Non-pigmented ciliary epithelial cell (primary cell): ENCODE data around the gene SLC7A14.

ENCODE experiments used
- DNase-seq: peaks from one replicate; pipeline ENCODE4 v3.0.0-alpha.2; 2010; ENCODE audit warnings: low read depth

SLC7A14 gene

DNA sequence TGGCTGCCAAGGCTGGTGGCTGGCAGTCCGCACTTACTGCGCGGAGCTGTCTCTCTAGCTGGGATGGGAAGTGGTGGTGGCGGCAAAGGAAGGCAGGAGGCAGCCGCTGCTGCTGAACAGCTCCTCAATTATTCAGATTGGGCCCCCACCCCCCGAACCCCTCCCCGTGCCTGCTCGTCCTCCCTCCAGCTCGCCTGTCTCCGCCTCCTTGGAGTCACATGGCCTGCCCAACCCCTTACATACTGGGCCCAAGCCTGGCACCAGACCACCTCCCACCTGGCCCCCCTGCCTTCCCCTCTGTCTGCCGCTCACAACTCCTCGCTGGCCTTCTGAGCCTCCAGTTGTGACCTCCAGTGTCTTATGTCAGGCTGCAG is at the start of gene SLC7A14:
TSS of gene SLC7A14 (minus strand) at position 139 of the 374 bp plus-strand sequence. CDS start 59,139 bp downstream, outside the sequence.
- DNase-seq: no peak

DNA sequence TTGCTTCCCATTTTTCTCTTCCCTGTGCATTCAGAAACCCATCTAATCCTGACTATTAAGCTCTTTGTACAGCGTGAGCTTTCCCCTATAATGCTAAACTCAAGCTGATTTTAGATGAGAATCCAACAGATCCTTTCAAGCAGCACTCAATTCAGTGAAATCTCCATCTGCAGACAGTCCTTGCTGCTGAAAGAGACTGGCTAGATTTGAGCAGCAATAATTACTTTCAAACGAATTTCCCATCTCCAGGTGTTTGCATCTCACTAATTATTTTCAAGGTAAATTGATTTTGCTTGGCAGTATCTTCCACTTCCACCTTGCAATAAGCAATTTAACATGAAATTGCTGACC is 49.5 kb upstream of the SLC7A14 start:
- DNase-seq: no peak

DNA sequence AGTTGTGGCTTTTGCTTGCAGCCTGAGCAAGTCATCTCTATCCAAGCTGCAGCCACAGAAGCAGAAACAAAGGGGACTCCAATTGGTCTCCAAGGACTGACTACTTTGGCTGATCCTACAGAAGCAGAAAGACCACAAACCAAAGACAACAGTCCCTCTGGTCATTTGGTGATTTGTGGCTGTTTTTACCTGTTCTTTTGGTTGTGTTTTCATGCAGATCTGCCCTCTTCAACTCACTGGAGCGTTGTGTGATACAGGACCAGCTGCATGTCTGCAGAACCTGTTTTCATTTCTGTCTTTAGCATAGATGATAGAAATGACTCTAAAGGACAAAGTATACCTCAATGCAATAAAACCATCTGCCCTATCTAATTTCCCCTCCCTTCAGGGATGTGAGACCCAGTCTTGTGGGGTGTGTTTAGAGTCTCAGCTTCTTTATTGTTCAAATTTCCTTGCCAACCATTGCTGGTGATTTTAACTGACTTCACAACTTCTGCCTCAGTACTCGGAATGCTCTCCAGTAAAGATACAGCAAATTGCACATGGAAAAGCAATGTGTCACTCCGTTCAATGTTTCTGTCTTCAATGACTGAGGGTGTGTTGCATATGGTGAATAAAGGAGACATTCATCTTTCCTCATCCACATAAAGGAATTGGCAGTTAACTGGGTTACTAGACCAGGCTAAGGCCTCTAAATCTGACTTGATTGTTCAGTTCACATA is 48.9 kb upstream of the SLC7A14 start:
- no peak for DNase-seq

DNA sequence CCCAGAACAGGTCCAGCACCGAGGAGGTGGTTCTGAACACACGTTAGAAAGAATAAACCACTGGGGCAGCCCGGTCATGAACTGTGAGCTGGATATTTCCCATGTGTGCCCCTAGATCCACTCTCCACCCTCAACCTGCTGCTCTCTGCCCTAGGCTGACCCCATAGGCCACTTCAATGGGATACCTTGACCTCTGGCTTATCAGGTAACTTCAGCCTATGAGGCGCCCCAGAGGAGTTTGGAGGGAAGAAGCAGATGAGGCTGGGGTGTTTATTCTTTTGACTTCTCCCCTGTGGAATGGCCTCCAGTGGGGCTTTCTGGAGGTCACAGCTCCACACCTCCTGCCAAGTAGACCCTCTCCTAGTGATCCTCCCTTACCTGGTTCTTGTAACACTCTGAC is 47.7 kb upstream of the SLC7A14 start:
- DNase-seq: no peak

DNA sequence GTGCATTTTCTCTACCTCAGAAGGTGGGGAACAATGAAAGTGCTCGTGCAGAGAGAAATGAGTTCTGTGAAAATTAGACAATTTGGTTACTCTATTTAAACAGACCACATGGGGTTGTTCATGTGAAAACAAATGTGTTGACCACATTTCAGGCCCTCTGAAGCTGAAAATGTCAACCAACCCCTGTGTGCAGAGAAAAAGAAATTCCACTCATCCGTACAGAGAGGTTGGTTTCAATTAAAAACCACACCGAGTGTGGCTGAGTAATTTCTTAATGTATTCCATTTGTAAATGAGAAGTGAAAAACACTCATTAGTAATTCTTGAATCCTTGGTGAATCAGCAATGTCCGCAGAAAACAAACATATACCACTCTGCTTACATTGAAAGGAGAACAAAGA is 46.9 kb upstream of the SLC7A14 start:
- DNase-seq: no peak

DNA sequence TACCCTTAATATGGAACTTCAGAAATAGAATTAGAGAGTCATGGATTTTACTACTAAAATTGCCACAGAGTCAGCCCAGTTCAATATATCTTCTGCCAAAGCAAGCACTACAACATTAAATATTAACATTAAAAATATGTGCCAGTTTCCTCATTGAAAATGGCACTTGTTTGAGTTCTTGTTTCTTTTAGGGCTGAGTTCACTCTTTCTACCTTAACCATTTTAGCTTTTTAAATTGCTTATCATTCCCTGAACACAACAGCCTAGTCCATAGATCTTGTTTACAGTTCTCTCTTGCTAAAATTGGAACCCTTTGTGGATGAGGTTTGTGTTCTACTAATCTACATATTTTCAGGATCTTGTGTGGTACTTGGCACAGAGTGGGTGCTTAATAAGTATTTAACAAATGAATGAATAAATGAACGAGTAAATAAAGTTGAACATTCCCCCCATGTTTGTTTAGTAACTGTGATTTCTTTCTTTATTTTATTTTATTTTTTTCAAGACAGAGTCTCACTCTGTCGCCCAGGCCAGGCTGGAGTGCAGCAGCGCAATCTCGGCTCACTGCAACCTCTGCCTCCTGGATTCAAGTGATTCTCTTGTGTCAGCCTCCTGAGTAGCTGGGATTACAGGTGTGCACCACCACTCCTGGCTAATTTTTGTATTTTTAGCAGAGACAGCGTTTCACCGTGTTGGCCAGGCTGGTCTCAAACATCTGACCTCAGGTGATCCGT is 46.0 kb upstream of the SLC7A14 start:
- DNase-seq: no peak

DNA sequence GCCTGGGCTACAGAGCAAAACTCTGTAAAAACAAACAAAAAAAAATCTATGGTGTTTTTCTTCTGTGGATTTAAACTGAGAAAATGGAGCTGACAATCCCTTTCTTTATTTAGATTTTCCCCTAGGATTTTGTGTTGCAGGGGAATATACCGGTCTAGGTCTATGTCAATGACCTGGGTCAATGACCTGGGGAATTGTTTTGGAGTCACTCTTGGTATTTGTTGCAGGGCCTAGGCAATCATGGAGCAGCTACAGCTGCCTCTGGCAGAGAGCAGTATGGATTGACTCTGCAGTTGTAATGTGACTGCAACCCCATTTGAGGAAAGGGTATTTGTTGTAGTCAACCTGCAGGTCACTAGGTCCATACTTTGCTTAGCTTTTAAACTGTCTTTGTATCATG is 37.6 kb upstream of the SLC7A14 start:
- DNase-seq: no peak

DNA sequence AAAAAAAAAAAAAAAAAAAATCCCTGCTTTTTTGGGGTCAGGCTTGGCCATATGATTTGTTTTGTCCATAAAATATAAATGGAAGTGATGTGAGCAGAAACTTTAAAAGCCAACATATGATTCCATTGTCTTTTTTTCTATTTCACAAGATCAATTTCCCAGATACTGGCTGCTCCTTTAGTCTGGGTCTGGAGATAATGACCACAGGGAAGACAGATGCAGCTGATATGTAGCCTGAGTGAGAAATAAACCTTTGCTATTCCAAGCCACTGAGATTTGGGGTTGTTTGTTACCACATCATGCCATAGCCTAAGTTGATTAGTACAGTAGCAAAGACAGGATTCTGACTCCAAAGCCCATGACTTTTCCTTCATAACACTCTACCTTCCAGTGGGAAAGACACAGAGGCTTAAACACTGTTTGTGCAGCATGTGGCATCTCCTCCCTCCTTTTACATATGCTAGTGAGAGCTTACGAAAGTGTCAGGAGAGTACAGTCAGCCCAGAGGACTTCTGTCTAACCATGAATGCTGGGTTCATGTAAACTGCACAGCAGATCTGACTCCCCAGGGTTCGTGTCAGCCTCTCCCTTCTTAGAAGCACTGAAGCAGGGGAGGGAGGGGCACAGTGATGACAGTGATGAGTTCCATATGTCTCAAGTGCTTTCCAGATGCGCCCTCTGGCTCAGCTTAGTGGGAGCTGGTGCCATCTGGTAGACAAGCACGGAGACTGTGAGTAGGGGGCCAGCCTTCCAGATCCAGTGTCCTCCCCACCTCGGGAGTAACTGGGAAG is 36.7 kb upstream of the SLC7A14 start:
- DNase-seq: peak; percentile 45

DNA sequence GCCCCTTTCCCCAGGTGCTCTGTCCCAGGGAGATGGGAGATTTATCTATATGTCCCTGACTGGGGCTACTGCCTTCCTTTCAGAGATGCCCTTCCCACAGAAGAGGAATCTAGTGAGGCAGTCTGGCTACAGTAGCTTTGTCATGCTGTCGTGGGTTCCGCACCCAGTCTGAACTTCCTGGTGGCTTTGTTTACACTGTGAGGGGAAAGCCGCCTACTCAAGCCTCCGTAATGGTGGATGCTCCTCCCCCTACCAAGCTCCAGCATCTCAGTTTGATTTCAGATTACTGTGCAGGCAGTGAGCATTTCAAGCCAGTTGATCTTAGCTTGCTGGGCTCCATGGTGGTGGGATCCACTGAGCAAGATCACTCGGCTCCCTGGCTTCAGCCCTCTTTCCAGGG is 35.4 kb upstream of the SLC7A14 start:
- DNase-seq: no peak

DNA sequence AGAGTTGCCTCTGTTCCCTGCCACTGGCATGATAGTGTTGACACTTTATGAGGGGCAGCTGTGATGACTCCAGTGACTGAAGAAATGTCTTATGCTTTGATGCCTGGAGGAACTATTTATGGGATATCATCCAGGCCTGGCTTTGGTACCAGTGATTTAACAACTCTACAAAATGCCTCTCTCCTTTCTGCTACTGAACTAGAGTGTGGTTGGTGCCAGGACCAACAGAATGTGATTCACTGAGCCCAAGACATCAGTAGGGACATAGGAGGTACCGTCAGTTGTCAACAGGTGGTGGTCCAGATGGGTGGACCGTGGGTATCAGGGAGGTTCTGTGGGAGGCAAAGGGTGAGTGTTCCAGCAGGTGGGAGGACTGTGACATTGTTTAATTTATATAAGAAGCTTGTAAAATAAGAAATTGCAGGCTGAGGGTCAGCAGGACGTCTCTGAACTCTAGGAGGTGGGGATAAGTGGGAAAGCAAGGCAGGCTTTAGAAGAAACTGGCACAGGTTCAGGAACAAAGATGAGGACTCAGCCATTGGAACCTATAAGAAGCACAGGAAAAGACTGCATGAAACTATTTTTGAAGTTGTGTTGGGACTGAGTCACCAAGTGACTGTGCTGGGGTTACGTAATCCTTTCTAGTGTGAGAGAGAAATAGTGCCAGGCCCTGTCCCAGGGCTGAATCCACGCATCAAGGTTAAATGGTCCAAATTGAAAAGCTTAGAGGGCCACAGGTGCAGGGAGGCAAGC is 28.5 kb upstream of the SLC7A14 start:
- peak; percentile 63 for DNase-seq

DNA sequence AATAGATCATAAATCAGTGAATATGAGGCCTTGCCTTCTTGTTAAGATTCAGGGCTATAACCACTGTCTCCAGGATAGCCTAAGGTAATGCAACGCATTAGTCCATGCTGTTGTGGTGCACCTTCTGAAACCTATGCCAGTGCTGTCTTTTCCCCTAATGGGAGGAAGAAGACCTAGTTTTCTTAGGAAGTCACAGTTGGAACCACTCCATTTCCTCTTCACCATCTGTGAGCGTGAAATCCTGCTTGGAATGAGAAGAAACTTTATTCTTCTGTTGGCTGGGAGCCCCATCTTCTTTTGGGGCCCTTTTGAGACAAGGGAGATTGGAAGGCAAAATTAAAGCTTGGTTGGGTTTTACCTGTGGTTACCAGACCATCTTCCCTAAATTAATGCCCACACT is 25.9 kb upstream of the SLC7A14 start:
- DNase-seq: no peak

DNA sequence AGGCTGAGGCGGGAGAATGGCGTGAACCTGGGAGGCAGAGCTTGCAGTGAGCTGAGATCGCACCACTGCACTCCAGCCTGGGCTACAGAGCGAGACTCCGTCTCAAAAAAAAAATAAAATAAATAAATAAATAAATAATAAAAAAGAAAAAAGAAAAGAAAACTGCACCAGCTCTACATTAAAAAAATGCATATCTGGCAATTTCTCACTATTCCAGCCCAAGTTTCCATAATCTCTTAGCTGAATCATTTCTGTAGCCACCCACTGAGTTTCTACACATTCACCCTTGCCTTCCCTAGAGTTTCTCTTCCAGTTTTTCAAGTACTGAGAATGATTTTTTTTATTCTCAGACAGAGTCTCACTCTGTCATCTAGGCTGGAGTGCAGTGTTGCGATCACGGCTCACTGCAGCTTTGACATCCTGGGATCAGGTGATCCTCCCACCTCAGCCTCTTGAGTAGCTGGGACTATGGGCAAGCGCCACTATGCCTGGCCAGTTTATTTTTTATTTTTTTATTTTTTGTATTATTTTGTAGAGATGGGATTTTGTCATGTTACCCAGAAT is 24.5 kb upstream of the SLC7A14 start:
- no peak for DNase-seq

DNA sequence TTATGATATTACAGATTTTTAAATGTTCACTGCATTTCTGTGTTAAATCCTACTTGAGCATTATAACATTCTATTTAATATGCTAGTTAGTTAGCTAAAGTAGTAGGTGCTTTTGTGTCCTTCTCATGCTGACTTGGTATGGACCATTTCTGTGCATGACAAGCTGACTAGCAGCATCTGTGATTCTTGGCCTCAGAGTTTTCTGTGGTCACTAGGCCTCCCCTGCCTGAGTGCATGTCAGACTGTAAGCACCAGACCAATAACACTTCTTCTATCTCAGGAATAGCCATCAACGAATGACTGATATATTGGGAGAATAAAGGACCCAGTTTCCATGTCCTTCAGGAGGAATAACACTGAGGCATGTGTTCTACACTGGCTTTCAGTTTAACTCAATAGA is 22.6 kb upstream of the SLC7A14 start:
- DNase-seq: no peak

DNA sequence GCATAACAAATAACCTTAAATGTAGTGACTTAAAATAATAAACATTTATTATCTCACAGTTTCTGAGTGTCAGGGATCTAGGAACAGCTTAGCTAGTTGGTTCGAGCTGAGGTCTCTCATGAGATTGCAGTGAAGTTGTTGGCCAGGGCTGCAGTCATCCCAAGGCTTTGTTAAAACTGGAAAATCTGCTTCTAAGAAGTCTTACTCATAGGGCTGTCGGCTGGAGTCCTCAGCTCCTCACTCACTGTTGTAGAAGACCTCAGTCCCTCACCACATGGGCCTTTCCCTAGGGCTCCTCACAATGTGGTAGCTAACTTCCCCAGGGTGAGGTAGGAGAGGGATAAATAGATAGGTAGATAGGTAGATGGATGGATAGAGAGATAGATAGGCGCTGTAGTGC is 20.8 kb upstream of the SLC7A14 start:
- no peak for DNase-seq

DNA sequence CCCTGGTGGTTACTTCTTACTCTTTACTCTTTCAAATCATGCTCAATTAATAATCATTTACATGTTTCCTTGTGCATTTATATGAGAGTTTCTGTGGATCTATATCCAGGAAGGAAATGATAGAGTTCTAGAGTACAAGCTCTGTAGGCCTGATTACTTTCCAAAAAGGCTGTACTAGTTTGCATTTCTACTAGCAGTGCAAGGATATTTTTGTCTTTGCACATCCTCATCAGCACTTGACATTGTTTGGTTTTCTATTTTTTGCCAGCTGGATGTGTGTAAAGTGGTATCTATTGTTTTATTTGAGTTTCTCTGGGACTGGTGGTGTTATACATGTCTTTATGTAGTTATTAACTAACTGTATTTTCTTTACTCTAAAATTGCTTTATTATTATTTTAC is 19.6 kb upstream of the SLC7A14 start:
- DNase-seq: no peak

DNA sequence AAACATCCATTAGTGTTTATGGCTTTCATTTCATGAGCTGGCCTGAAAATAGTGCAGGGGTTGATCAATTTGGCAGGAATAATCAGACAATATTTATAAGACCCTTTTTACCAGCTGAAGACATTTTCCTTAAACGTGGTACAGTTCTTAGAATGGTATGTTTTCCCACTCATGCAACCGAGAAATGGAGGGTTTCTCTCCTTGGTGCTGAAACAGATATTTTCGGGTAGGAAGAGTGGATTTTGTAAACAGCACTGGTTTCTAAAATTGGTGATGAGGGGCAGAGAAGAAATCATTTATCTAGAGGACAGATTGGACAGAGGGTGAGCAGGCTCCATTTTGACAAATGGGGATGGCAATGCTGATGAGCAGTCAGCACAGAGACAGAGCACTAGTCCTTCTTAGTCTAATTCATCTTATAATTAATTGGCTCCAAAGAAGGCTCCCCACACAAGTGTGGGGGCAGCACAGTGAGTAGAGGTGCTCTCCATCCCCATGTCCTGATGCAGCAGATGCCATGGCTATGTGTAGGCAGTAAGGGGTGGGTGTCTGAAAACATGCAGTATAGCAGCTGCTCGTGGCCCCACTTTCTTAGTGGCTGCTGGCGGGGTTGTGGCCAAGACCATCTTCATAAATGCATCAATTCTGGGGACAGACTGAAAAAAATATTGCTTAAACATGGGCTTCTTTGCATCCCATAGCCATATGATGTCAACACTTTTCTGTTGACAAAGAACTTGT is 18.1 kb upstream of the SLC7A14 start:
- no peak for DNase-seq

DNA sequence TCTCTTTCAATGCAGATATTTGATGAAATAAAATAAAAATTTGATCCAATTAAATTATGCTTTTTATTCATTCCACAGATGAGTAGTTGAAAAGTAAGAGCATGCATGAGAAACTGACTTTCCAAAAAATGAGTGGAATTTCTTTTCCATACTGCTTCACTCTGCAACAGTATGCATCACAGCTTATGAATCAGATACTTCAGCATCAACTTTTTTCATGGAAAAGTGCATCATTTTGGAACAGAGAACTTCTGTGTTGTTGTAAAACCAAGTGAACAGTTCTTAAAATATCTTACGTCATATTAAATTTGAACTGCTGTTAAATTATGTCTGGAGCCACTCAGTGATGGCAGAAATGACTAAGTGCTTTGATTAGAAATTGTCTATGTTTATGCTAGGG is 16.7 kb upstream of the SLC7A14 start:
- no peak for DNase-seq

DNA sequence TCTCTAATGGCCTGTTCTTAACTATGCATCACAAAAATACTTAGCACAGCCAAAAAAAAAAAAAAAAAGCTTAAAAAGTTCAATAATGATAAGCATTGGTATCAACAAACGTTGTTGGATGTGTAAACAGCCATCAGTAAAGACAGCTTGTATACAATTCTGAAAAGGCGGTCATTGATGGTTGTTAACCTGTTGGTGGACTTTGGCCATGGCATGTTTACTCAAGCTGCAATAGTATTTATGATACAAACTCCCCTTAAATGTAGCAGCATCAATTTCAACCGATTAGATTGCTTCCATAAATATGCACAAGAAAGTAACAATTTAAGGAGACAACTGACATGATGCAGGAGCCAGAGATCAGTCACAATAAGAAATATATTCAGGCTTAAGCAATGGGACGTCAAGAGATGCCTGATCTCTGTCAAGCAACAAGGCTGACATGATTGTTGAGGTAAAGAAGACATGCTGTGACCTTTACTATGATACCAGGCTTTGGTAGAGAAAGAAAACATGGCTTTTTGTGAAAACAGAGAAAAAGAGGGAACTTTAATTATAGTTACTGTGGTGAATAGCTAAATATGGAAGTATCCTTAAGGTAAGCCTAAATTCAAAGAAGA is 14.2 kb upstream of the SLC7A14 start:
- DNase-seq: no peak

DNA sequence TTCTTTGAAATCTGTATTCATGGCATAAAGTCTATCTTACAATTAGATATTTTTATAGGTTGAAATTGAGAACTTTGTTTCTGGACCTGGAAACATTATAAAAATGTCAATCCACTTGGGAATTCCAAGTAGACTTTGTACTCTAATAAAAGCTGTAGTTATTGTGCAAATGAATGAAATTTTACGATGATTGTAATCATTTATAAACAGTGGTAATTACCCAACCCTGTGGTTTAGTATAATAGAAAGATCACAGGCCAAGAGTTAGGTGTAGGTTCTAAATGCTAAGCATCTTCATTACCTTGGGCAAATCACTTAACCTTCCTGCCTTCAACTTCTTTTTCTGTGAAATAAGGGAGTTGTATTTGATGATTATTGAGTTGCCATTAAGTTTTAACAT is 13.2 kb upstream of the SLC7A14 start:
- DNase-seq: no peak

DNA sequence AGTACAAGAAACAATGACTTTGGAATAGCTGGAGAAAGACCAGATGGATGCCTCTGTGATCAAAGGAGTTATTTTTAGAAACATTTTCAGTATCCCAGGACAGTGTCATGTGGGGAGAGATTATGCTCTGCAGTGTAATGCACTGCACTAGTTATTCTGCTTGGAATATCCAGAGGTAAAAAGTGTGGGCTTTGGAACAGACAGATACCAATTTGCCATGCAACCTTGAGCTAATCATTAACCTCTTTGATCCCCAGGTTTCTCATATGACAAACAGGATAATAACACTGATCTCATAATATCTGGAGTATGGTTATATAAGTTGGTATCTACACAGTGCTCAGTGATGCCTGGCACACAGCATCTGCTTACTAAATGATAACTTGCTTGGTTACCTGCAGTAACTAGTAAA is 12.2 kb upstream of the SLC7A14 start:
- no peak for DNase-seq

DNA sequence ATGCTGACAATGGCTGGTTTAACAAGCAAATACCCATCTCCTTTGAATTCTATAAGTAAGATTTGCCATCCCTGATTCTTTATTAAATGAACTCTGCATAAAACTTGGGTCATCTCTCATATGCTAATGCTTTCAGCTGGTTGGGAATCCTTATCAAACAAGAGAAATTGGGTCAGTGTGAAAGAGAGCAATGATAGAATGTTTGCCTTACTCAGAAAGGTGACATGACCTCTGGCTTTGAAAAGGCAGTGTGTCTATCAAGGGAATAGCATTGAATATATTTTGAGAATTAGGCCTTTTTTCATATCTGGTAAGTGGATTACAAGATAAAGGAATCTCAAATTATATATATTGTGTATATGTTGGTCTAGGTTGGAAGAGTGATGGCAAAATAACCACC is 8.7 kb upstream of the SLC7A14 start:
- DNase-seq: no peak
